GM12878 (cell line): Measurements from ENCODE around the gene NAA35. TPM values are rescaled to one million over a fixed set of nuclear protein-coding genes. Genes with fewer than 3 reads are reported as not detected.

Experiments
- ATAC-seq: fragments of 200-7000 bp; cut with Tn5 transposase; 3 replicates; pipeline ENCODE4 v1.9.1; 2020; ENCODE audit warnings: mild to moderate bottlenecking, moderate library complexity
- BruUV-seq: library from RNA; stranded (reverse); fragments of 400-500 nt; replicated peaks from 2 replicates; lab custom pipeline; 2021; lab: Mats Ljungman, UMichigan
- CTCF ChIA-PET: fragments of 300-600 bp; sonication (Branson Sonifier 250); formaldehyde crosslinking; extraction: SDS; loops from one replicate; lab custom pipeline; 2021; ENCODE audit warnings: inconsistent platforms; lab: Yijun Ruan, JAX
- POLR2A ChIA-PET: fragments of 350-600 bp; formaldehyde crosslinking; extraction: SDS; loops from one replicate; lab custom pipeline; 2021; ENCODE audit warnings: inconsistent platforms; lab: Charles Lee
- RAD21 ChIA-PET: fragments of 300-600 bp; sonication (Branson Sonifier 250); formaldehyde crosslinking; loops from one replicate; lab custom pipeline; 2023; ENCODE audit warnings: antibody characterized with exemption; ENCODE audit not compliant: unreplicated experiment; lab: Charles Lee
- SMC1A ChIA-PET: fragments of 300-600 bp; sonication (Branson Sonifier 250); formaldehyde crosslinking; loops from one replicate; lab custom pipeline; 2023; ENCODE audit not compliant: unreplicated experiment, uncharacterized antibody; lab: Charles Lee
- DNase-seq: peaks from one replicate; pipeline ENCODE4 v3.0.0-alpha.2; 2011; ENCODE audit warnings: low read depth, low spot score
- FAIRE-seq: peaks from 3 replicates; lab custom pipeline; 2011; peaks lifted over from hg19 to GRCh38; lab: Jason Lieb, UNC
- H2AFZ ChIP-seq: 2 replicates; pipeline ENCODE4 v1.6.0; 2011; ENCODE audit warnings: low read depth, low read length, control low read depth; ENCODE audit not compliant: control insufficient read depth
- H3K27ac ChIP-seq: 2 replicates; pipeline ENCODE4 v1.5.1; 2011; ENCODE audit warnings: control low read depth; ENCODE audit not compliant: control insufficient read depth, insufficient read depth
- H3K27me3 ChIP-seq, 2 experiments: replicated peaks in 1 of 2; 2 replicates each; pipeline versions ENCODE4 v1.6.0 to v1.6.1; 2011; ENCODE audit warnings: low read length in 1 of 2; ENCODE audit not compliant: control insufficient read depth in 2 of 2, insufficient read depth in 2 of 2
- H3K36me3 ChIP-seq, 2 experiments: 2 replicates each; pipeline ENCODE4 v1.5.1; 2011; ENCODE audit warnings: low read length in 1 of 2; ENCODE audit not compliant: control insufficient read depth in 2 of 2, insufficient read depth in 2 of 2
- H3K4me1 ChIP-seq: 2 replicates; pipeline ENCODE4 v1.6.1; 2011; ENCODE audit warnings: mild to moderate bottlenecking, low read length, moderate library complexity, mixed read lengths; ENCODE audit not compliant: control insufficient read depth, insufficient read depth
- H3K4me2 ChIP-seq: 2 replicates; pipeline ENCODE4 v1.6.0; 2011; ENCODE audit warnings: control low read depth; ENCODE audit not compliant: control insufficient read depth, insufficient read depth
- H3K4me3 ChIP-seq: fragments of 200-600 bp; sonication (generic); 2 replicates; pipeline ENCODE4 v1.5.1; 2016
- H3K79me2 ChIP-seq: 2 replicates; pipeline ENCODE4 v1.6.0; 2011; ENCODE audit warnings: low read length; ENCODE audit not compliant: control insufficient read depth, insufficient read depth
- H3K9ac ChIP-seq: 2 replicates; pipeline ENCODE4 v1.8.0; 2011; ENCODE audit warnings: low read length, control low read depth, mixed read lengths; ENCODE audit not compliant: control insufficient read depth, insufficient read depth
- H3K9me3 ChIP-seq: replicated peaks from 3 replicates; pipeline ENCODE4 v1.5.1; 2011; ENCODE audit warnings: mild to moderate bottlenecking, low read length; ENCODE audit not compliant: control insufficient read depth, insufficient read depth
- H4K20me1 ChIP-seq: 2 replicates; pipeline ENCODE4 v1.6.0; 2011; ENCODE audit not compliant: control insufficient read depth, insufficient read depth
- CEBPZ ChIP-seq: fragments of 150-350 bp; IDR thresholded peaks from 2 replicates; pipeline ENCODE4 v1.6.1; 2016; ENCODE audit warnings: low read depth, low read length
- CREM ChIP-seq: IDR thresholded peaks from 2 replicates; pipeline ENCODE4 v1.6.1; 2014; ENCODE audit warnings: antibody characterized with exemption, low read depth
- ELK1 ChIP-seq: IDR thresholded peaks from 2 replicates; pipeline ENCODE4 v1.6.1; 2012; ENCODE audit warnings: low read depth, low read length, improper control_type of control experiment
- EZH2 ChIP-seq: IDR thresholded peaks from 2 replicates; pipeline ENCODE4 v1.6.1; 2012; ENCODE audit warnings: low read depth, mild to moderate bottlenecking, control low read depth, inconsistent platforms, low read length, borderline replicate concordance; ENCODE audit not compliant: control insufficient read depth
- HCFC1 ChIP-seq: fragments of 150-350 bp; IDR thresholded peaks from 2 replicates; pipeline ENCODE4 v1.6.1; 2014; ENCODE audit warnings: low read length
- KLF5 ChIP-seq: fragments of 450-650 bp; IDR thresholded peaks from 2 replicates; pipeline ENCODE4 v1.6.1; 2014; ENCODE audit warnings: mild to moderate bottlenecking; ENCODE audit not compliant: partially characterized antibody
- RBBP5 ChIP-seq: fragments of 200-600 bp; sonication (generic); conservative IDR thresholded peaks from 2 replicates; pipeline ENCODE4 v1.6.1; 2016
- WGBS: methylation state at CpG from one replicate; pipeline ENCODE4 v1.1.6; 2016; ENCODE audit warnings: low lambda C conversion rate; ENCODE audit not compliant: insufficient replicate concordance, insufficient coverage; ENCODE audit errors: missing lambda C conversion rate; 5-methylcytosine and 5-hydroxymethylcytosine counted together
- in situ Hi-C: fragments of 300-500 bp; cut with MboI; formaldehyde crosslinking; loops from 9 replicates; pipeline ENCODE4 v1.14.3; 2018; ENCODE audit warnings: mixed read lengths
- intact Hi-C: fragments of 100-400 bp; cut with micrococcal nuclease; formaldehyde crosslinking; loops from one replicate; pipeline ENCODE4 v1.14.2; 2022; ENCODE audit not compliant: unreplicated experiment
- polyA plus RNA-seq, 11 experiments: library from polyadenylated mRNA; depleted of rRNA in 4 of 11; unstranded in 6 of 11; stranded (reverse) in 5 of 11; fragments of >200 nt; fragmentation: Nextera tagmentation in 4 of 11; fragmentation: Illumina TruSeq in 1 of 11; extraction: Ambion mirVana in 4 of 11; extraction: Trizol in 1 of 11; gene quantifications; 1 replicate in 1 of 11; 2 replicates in 10 of 11; pipeline versions ENCODE4 v1.2.1 to v1.2.3, GENCODE V29; 2011 to 2016; ENCODE audit warnings: inconsistent platforms in 2 of 11, missing spikeins in 2 of 11, low read depth in 1 of 11
- total RNA-seq, 4 experiments: library from RNA; depleted of rRNA in 3 of 4; stranded (reverse); fragments of >200 nt in 3 of 4; fragmentation: Illumina TruSeq in 1 of 4; extraction: Trizol in 1 of 4; gene quantifications; 2 replicates each; pipeline versions ENCODE4 v1.2.1 to v1.2.3, GENCODE V29; 2013 to 2021

The NAA35 gene
- total and polyA plus RNA-seq, 10 of the 15 experiments (the other 5 are each of a cell fraction or from before 2014, with no cell fraction given), result 15.5 to 38.0 (median 26.9) TPM

DNA sequence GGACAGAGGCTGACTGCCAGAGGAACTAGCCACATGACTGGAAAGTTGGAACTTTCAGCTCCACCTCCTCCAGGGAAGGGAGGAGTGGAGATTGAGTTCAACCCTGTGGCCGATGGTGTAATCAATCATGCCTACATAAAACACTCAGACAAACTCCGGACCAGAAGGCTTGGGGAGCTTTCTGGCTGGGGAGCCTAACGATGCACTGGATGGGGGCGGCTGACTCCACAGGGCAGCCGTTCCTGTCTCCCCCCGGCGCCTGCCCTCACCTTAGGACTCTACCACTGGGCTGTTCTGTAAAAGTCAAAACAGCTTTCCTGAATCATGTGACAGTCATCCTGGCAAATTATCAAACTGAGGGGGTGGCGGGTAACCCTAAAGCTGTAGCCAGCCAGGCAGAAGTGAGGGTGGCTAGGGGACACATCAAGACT is 100.4 kb downstream of the NAA35 start:
- Histone ChIP-seq H4K20me1 (no peaks in the 10 kb centered on the region), H3K4me2 (no peak overlapping the region), H3K36me3 (no peaks in the 10 kb centered on the region), H2AFZ (no peak overlapping the region), H3K27me3 (no peaks in the 10 kb centered on the region), H3K27ac (no peak overlapping the region), H3K9me3 (no peaks in the 10 kb centered on the region), H3K4me1 (no peaks in the 10 kb centered on the region), H3K9ac (no peak overlapping the region), H3K4me3 (no peak overlapping the region), H3K79me2 (no peaks in the 10 kb centered on the region)
- 88% methylated on average over 8 of the region's 8 CpGs for WGBS
- in situ Hi-C loops (no loop called here), intact Hi-C loops (no loop called here)
- POLR2A ChIA-PET, result no interaction called here
- SMC1A ChIA-PET, result no interaction called here
- FAIRE-seq (no peak), ATAC-seq (no peak), DNase-seq (no peak)
- CTCF ChIA-PET, result no interaction called here
- BruUV-seq, result no TSS peak
- no peak for TF ChIP-seq CREM
- TF ChIP-seq EZH2, result no peak
- no peak for TF ChIP-seq HCFC1
- TF ChIP-seq RBBP5, result no peak
- TF ChIP-seq ELK1, result no peak
- TF ChIP-seq CEBPZ, result no peak
- no peak for TF ChIP-seq KLF5
- RAD21 ChIA-PET, result no interaction called here
